K562 (cell line): ENCODE results near the gene GPR157. TPM values are rescaled to one million over a fixed set of nuclear protein-coding genes. Genes with fewer than 3 reads are reported as not detected.

Experiments used
- ATAC-seq: fragments of 200-7000 bp; cut with Tn5 transposase; 3 replicates; pipeline ENCODE4 v1.9.1; 2020; ENCODE audit warnings: moderate library complexity
- BruUV-seq: library from RNA; stranded (reverse); fragments of 400-500 nt; replicated peaks from 2 replicates; lab custom pipeline; 2021; lab: Mats Ljungman, UMichigan
- CTCF ChIA-PET: fragments of 300-600 bp; formaldehyde crosslinking; extraction: SDS; loops from one replicate; lab custom pipeline; 2021; ENCODE audit warnings: low intra/inter-chr PET ratio; lab: Yijun Ruan, JAX
- POLR2A ChIA-PET: fragments of 300-600, 350-650 bp; sonication (Branson Sonifier 250); formaldehyde crosslinking; extraction: SDS; loops from one replicate; lab custom pipeline; 2021; ENCODE audit warnings: antibody characterized with exemption, inconsistent platforms; lab: Yijun Ruan, JAX
- DNase-seq, 4 experiments: peaks; one replicate each; pipeline versions ENCODE4 v3.0.0 to v3.0.0-alpha.2; 2011 to 2018; ENCODE audit warnings: low spot score in 3 of 4, mixed read lengths in 3 of 4; ENCODE audit errors: extremely low read depth in 1 of 4
- FAIRE-seq: peaks from 2 replicates; lab custom pipeline; 2011; peaks lifted over from hg19 to GRCh38; lab: Jason Lieb, UNC
- H2AFZ ChIP-seq: 2 replicates; pipeline ENCODE4 v1.6.0; 2011; ENCODE audit warnings: low read depth, low read length, control low read depth, inconsistent platforms
- H3K27ac ChIP-seq: fragments of 200-600 bp; 3 replicates; pipeline ENCODE4 v1.8.0; 2011; ENCODE audit warnings: low read depth, mild to moderate bottlenecking, control low read depth, inconsistent platforms, low read length, moderate library complexity, mixed read lengths; ENCODE audit errors: extremely low read depth
- H3K27me3 ChIP-seq, 2 experiments: fragments of 300-600 bp in 1 of 2; 2 replicates in 1 of 2; 3 replicates in 1 of 2; pipeline versions ENCODE4 v1.6.0 to v1.8.0; 2011; ENCODE audit warnings: inconsistent platforms in 2 of 2, low read length in 2 of 2, mild to moderate bottlenecking in 1 of 2, mixed read lengths in 1 of 2, moderate library complexity in 1 of 2; ENCODE audit not compliant: control insufficient read depth in 2 of 2, insufficient read depth in 2 of 2
- H3K36me3 ChIP-seq: fragments of 300-600 bp; 3 replicates; pipeline ENCODE4 v1.8.0; 2011; ENCODE audit warnings: mild to moderate bottlenecking, low read length, inconsistent platforms; ENCODE audit not compliant: control insufficient read depth, insufficient read depth
- H3K4me1 ChIP-seq, 2 experiments: fragments of 200-600 bp in 1 of 2; replicated peaks in 1 of 2; 2 replicates in 1 of 2; 3 replicates in 1 of 2; pipeline versions ENCODE4 v1.5.1 to v1.8.0; 2011; ENCODE audit warnings: inconsistent platforms in 2 of 2, low read length in 2 of 2, mild to moderate bottlenecking in 1 of 2, mixed read lengths in 1 of 2, moderate library complexity in 1 of 2; ENCODE audit not compliant: control insufficient read depth in 2 of 2, insufficient read depth in 2 of 2
- H3K4me2 ChIP-seq: 2 replicates; pipeline ENCODE4 v1.6.1; 2011; ENCODE audit warnings: low read length, control low read depth, inconsistent platforms, mixed read lengths; ENCODE audit not compliant: insufficient read depth
- H3K4me3 ChIP-seq: fragments of 200-600 bp; sonication (generic), shearing (Covaris generic); 2 replicates; pipeline ENCODE4 v1.5.1; 2016; ENCODE audit warnings: control low read depth, inconsistent platforms
- H3K79me2 ChIP-seq: fragments of 200-600 bp; 3 replicates; pipeline ENCODE4 v1.8.0; 2011; ENCODE audit warnings: low read length, inconsistent platforms; ENCODE audit not compliant: control insufficient read depth, insufficient read depth
- H3K9ac ChIP-seq, 2 experiments: 2 replicates each; pipeline versions ENCODE4 v1.6.0 to v1.6.1; 2011; ENCODE audit warnings: low read depth in 2 of 2, low read length in 2 of 2, control low read depth in 1 of 2, inconsistent platforms in 1 of 2, mild to moderate bottlenecking in 1 of 2, mixed read lengths in 1 of 2; ENCODE audit not compliant: insufficient read depth in 1 of 2
- H3K9me1 ChIP-seq: one replicate; pipeline ENCODE4 v1.6.0; 2011; ENCODE audit warnings: inconsistent platforms, mild to moderate bottlenecking, low read length, moderate library complexity; ENCODE audit not compliant: control insufficient read depth, insufficient read depth
- H3K9me3 ChIP-seq: replicated peaks from 2 replicates; pipeline ENCODE4 v1.5.1; 2011; ENCODE audit warnings: low read depth, low read length, inconsistent platforms; ENCODE audit not compliant: control insufficient read depth, insufficient read depth
- H4K20me1 ChIP-seq: replicated peaks from 2 replicates; pipeline ENCODE4 v1.6.1; 2011; ENCODE audit warnings: low read length, inconsistent platforms, mixed read lengths; ENCODE audit not compliant: control insufficient read depth, insufficient read depth
- ARID2 ChIP-seq: fragments of 450-650 bp; IDR thresholded peaks from 2 replicates; pipeline ENCODE4 v1.6.1; 2017; ENCODE audit warnings: antibody characterized with exemption, mild to moderate bottlenecking
- BRCA1 ChIP-seq, 2 experiments: fragments of 450-650 bp in 1 of 2; sonication (generic) in 1 of 2; formaldehyde crosslinking in 1 of 2; IDR thresholded peaks; 2 replicates each; pipeline versions ENCODE4 v1.5.0 to v1.6.1; 2017 to 2020; ENCODE audit warnings: mild to moderate bottlenecking in 1 of 2, missing genetic modification reagents in 1 of 2
- CREM ChIP-seq: IDR thresholded peaks from 2 replicates; pipeline ENCODE4 v1.6.1; 2014; ENCODE audit warnings: antibody characterized with exemption, low read depth
- CTBP1 ChIP-seq: fragments of 450-650 bp; IDR thresholded peaks from 2 replicates; pipeline ENCODE4 v1.6.1; 2016; ENCODE audit warnings: borderline replicate concordance
- EGR1 ChIP-seq: fragments of 450-650 bp; conservative IDR thresholded peaks from 2 replicates; pipeline ENCODE4 v1.6.1; 2017; ENCODE audit warnings: mild to moderate bottlenecking
- ESRRA ChIP-seq: fragments of 450-650 bp; IDR thresholded peaks from 2 replicates; pipeline ENCODE4 v1.6.1; 2014; ENCODE audit warnings: low read depth, mild to moderate bottlenecking, moderate library complexity, borderline replicate concordance
- GABPB1 ChIP-seq: sonication (generic); formaldehyde crosslinking; IDR thresholded peaks from 2 replicates; pipeline ENCODE4 v1.8.0; 2022; ENCODE audit warnings: mild to moderate bottlenecking, missing genetic modification reagents
- HDAC2 ChIP-seq: fragments of 450-650 bp; IDR thresholded peaks from 2 replicates; pipeline ENCODE4 v1.6.1; 2016; ENCODE audit warnings: mild to moderate bottlenecking
- MAZ ChIP-seq, 2 experiments: fragments of 450-650 bp in 1 of 2; sonication (generic) in 1 of 2; formaldehyde crosslinking; IDR thresholded peaks in 1 of 2; conservative IDR thresholded peaks in 1 of 2; 2 replicates each; pipeline versions ENCODE4 v1.4.0 to v1.5.0; 2020; ENCODE audit warnings: mild to moderate bottlenecking in 1 of 2, missing genetic modification reagents in 1 of 2
- NRF1 ChIP-seq, 2 experiments: fragments of 450-650 bp; IDR thresholded peaks in 1 of 2; conservative IDR thresholded peaks in 1 of 2; 2 replicates each; pipeline ENCODE4 v1.6.1; 2014; ENCODE audit warnings: mild to moderate bottlenecking in 2 of 2
- SAFB ChIP-seq: fragments of 200-400 bp; formaldehyde crosslinking; IDR thresholded peaks from 2 replicates; pipeline ENCODE4 v1.6.1; 2017; ENCODE audit warnings: low read depth, low read length, borderline replicate concordance
- SP1 ChIP-seq: sonication (generic); formaldehyde crosslinking; IDR thresholded peaks from 2 replicates; pipeline ENCODE4 v1.8.1; 2022; ENCODE audit warnings: mild to moderate bottlenecking, missing genetic modification reagents
- TEAD2 ChIP-seq: fragments of 450-650 bp; IDR thresholded peaks from 2 replicates; pipeline ENCODE4 v1.6.1; 2016; ENCODE audit warnings: missing genetic modification characterization, control low read depth, missing compliant biosample characterization
- WGBS: fragments of 100-300 bp; shearing (Covaris generic); methylation state at CpG from one replicate; pipeline ENCODE4 v1.1.6; 2016; ENCODE audit warnings: low coverage, mixed read lengths; ENCODE audit not compliant: insufficient coverage; ENCODE audit errors: missing lambda C conversion rate; 5-methylcytosine and 5-hydroxymethylcytosine counted together
- in situ Hi-C: fragments of 300-500 bp; cut with MboI; formaldehyde crosslinking; loops from 4 replicates; pipeline ENCODE4 v1.15.0; 2018; ENCODE audit warnings: inconsistent platforms, mixed read lengths
- intact Hi-C: fragments of 100-400 bp; cut with micrococcal nuclease; formaldehyde crosslinking; loops from 2 replicates; pipeline ENCODE4 v1.14.2; 2022
- polyA plus RNA-seq, 8 experiments: library from polyadenylated mRNA; depleted of rRNA in 4 of 8; stranded (reverse) in 5 of 8; unstranded in 3 of 8; fragments of >200 nt; fragmentation: Nextera tagmentation in 2 of 8; fragmentation: Illumina TruSeq in 1 of 8; extraction: Ambion mirVana in 2 of 8; extraction: Trizol in 1 of 8; gene quantifications; 2 replicates each; pipeline versions ENCODE4 v1.2.1 to v1.2.3, GENCODE V29; 2011 to 2014; ENCODE audit warnings: inconsistent platforms in 1 of 8, missing spikeins in 1 of 8
- total RNA-seq, 7 experiments: library from RNA; depleted of rRNA in 6 of 7; stranded (reverse); fragments of >200 nt in 6 of 7; fragmentation: Illumina TruSeq in 2 of 7; extraction: Trizol in 2 of 7; gene quantifications; 2 replicates each; pipeline versions ENCODE4 v1.2.1 to v1.2.3, GENCODE V29; 2011 to 2021; ENCODE audit warnings: low replicate concordance in 1 of 7
- TF ChIP-seq, protein P1 (sequence below), 2 experiments: fragments of 200-800 bp in 1 of 2; sonication (Bioruptor generic) in 1 of 2; sonication (generic) in 1 of 2; formaldehyde crosslinking in 1 of 2; IDR thresholded peaks in 1 of 2; conservative IDR thresholded peaks in 1 of 2; 2 replicates each; pipeline versions ENCODE4 v1.5.0 to v1.6.1; 2016 to 2020; ENCODE audit warnings: missing compliant biosample characterization in 1 of 2, missing genetic modification characterization in 1 of 2, missing genetic modification reagents in 1 of 2
- TF ChIP-seq, protein P2 (sequence below): conservative IDR thresholded peaks from 2 replicates; pipeline ENCODE4 v1.6.1; 2011; ENCODE audit warnings: low read depth, mild to moderate bottlenecking, low read length; ENCODE audit not compliant: control insufficient read depth
- TF ChIP-seq, protein P3 (sequence below): fragments of 200-800 bp; sonication (Bioruptor generic); IDR thresholded peaks from 2 replicates; pipeline ENCODE4 v1.6.1; 2017; ENCODE audit warnings: missing genetic modification characterization, missing compliant biosample characterization

Gene GPR157
- total and polyA plus RNA-seq, 9 of the 15 experiments (the other 6 are each of a cell fraction or from before 2014, with no cell fraction given): 0.01 to 0.18 (median 0.04) TPM; not detected in 4

DNA sequence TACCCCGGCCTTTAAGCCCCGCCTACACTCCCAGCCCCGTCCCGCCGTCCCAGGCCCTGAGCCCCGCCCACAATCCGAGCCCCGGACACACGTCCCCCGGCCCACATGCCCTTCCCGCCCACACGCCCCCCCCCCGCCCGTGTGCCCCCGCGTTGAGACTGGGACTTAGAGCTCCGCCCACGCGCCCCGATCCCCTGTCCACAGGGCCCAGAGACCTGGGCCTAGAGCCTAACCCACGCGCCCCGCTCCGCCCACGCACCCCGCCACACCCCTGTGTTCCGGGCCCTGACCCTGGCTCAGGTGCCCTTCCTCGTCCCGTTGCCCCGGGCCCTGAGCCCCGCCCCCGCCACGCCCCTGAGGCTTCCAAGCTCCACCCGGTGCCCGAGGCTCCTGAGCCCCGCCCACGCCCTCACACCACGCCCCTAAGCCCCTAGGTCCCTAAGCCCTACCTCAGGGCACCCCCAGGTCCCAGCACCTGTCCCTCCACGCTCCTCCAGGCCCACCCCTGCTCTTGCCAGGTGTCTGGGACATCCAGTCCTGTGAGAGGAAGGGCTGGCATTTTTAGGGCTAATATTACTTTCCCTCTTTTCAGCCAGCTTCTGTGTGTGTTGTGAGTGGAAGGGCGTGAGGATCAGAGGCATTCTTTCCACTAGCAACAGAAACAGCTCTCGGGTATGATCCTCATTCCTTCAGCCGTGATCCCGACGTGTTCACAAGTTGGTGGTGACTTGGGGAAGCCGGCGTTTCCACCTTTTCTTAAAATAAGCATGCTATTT, 552 bp upstream of the GPR157 start:
- H3K36me3 ChIP-seq: no peaks in the 10 kb centered on the region
- POLR2A ChIA-PET: interaction anchor here (0.5 to 1.1 kb wide), 7 partner anchors 17 to 658 kb away, joined by 3 to 4 read pairs (median 3); no protein-coding TSS in a partner anchor
- peaks cover 6 to 31% of the 10 kb centered on the region in 2 experiments; a peak in 4 of 5 replicates for H3K27me3 ChIP-seq
- H3K9me3 ChIP-seq: no peaks in the 10 kb centered on the region
- peaks cover 0 to 17% of the 10 kb centered on the region in 2 experiments; a peak in 2 of 5 replicates for H3K4me1 ChIP-seq
- in situ Hi-C loops: no loop called here
- peak overlapping the region; percentile 69 for H2AFZ ChIP-seq
- DNase-seq (peak; percentile 90 to 100 (median 98)), ATAC-seq (peak; percentile 97), FAIRE-seq (peak; percentile 11)
- WGBS: 3% methylated on average over 14 of the region's 46 CpGs
- CTCF ChIA-PET: interaction anchor here (0.6 to 1.1 kb wide), 2 partner anchors 24 to 67 kb away, joined by 3 to 4 read pairs; no protein-coding TSS in a partner anchor
- H3K27ac ChIP-seq: no peak overlapping the region
- no TSS peak for BruUV-seq
- H3K79me2 ChIP-seq: no peaks in the 10 kb centered on the region
- H4K20me1 ChIP-seq: no peaks in the 10 kb centered on the region
- peak overlapping the region; percentile 42 for H3K4me2 ChIP-seq
- no peaks in the 10 kb centered on the region for H3K9me1 ChIP-seq
- H3K4me3 ChIP-seq: peak overlapping the region; percentile 47
- intact Hi-C loops: no loop called here
- peak overlapping the region in 1 of 2 experiments; percentile 75; a peak in 1 of 4 replicates for H3K9ac ChIP-seq
- TF ChIP-seq SP1 (CRISPR knock-in tag) (peak; percentile 69), ESRRA (0 out of 2 replicates have a peak, but pooled peaks have one; percentile 14), GABPB1 (CRISPR knock-in tag) (0 out of 2 replicates have a peak, but pooled peaks have one; percentile 55), MAZ (CRISPR knock-in tag; conservative IDR thresholded peaks at IDR 0.05 in 1 of 2, IDR thresholded peaks at IDR 0.05 in 1 of 2) (0 out of 4 replicates have a peak, but pooled peaks of 1 of the 2 experiments have one; percentile 10), CTBP1 (0 out of 2 replicates have a peak, but pooled peaks have one; percentile 13), ARID2 (no peak), CREM (0 out of 2 replicates have a peak, but pooled peaks have one; percentile 18), BRCA1 (IDR thresholded peaks at IDR 0.05) (no peak), BRCA1 (CRISPR knock-in tag; IDR thresholded peaks at IDR 0.05) (no peak), TEAD2 (tag) (no peak), SAFB (peak; percentile 40; the same call in 1 of the 2 replicates), EGR1 (peak; percentile 98), HDAC2 (0 out of 2 replicates have a peak, but pooled peaks have one; percentile 24), NRF1 (conservative IDR thresholded peaks at IDR 0.05 in 1 of 2, IDR thresholded peaks at IDR 0.05 in 1 of 2) (peak; percentile 15 to 41; a peak in 1 of 4 replicates)
- TF ChIP-seq, protein P1, sequence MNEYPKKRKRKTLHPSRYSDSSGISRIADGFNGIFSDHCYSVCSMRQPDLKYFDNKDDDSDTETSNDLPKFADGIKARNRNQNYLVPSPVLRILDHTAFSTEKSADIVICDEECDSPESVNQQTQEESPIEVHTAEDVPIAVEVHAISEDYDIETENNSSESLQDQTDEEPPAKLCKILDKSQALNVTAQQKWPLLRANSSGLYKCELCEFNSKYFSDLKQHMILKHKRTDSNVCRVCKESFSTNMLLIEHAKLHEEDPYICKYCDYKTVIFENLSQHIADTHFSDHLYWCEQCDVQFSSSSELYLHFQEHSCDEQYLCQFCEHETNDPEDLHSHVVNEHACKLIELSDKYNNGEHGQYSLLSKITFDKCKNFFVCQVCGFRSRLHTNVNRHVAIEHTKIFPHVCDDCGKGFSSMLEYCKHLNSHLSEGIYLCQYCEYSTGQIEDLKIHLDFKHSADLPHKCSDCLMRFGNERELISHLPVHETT (CRISPR knock-in tag; conservative IDR thresholded peaks at IDR 0.05 in 1 of 2, IDR thresholded peaks at IDR 0.05 in 1 of 2): 0 out of 4 replicates have a peak, but pooled peaks of 1 of the 2 experiments have one; percentile 23
- TF ChIP-seq, protein P2, sequence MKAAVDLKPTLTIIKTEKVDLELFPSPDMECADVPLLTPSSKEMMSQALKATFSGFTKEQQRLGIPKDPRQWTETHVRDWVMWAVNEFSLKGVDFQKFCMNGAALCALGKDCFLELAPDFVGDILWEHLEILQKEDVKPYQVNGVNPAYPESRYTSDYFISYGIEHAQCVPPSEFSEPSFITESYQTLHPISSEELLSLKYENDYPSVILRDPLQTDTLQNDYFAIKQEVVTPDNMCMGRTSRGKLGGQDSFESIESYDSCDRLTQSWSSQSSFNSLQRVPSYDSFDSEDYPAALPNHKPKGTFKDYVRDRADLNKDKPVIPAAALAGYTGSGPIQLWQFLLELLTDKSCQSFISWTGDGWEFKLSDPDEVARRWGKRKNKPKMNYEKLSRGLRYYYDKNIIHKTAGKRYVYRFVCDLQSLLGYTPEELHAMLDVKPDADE: 0 out of 2 replicates have a peak, but pooled peaks have one; percentile 39
- TF ChIP-seq, protein P3, sequence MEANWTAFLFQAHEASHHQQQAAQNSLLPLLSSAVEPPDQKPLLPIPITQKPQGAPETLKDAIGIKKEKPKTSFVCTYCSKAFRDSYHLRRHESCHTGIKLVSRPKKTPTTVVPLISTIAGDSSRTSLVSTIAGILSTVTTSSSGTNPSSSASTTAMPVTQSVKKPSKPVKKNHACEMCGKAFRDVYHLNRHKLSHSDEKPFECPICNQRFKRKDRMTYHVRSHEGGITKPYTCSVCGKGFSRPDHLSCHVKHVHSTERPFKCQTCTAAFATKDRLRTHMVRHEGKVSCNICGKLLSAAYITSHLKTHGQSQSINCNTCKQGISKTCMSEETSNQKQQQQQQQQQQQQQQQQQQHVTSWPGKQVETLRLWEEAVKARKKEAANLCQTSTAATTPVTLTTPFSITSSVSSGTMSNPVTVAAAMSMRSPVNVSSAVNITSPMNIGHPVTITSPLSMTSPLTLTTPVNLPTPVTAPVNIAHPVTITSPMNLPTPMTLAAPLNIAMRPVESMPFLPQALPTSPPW: peak; percentile 63
